NCI-H2227 treated with DMSO at 0.1 percent for 48 hours (cell line): ENCODE measurements around the gene MINDY4B.

Experiments
- DNase-seq: peaks from one replicate; lab custom pipeline; 2025; lab: John Stamatoyannopoulos, UW

MINDY4B gene

DNA sequence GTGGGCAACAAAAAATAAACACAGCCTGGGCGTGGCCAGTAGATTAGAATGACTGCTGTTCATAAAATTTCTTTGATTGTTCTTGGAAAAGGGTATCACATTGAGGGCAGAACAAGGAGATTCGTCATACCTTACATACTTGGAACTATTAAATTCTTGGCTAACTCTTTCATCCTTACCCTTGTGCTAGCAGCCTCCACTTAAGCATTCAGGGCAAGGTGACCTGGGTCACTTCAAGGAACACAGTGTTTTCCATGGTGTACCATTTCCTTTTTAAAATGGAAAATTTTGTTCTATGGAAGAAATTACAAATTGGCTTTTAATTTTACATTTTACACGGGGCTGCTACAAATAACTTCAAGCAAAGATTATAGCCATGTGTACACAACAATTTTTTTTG, 60.8 kb downstream of the MINDY4B start:
- DNase-seq: no peak

- no peak for DNase-seq
These were observed 62.0 kb downstream of the MINDY4B start for GRCh38 chr3:150843241-150843640.

DNA sequence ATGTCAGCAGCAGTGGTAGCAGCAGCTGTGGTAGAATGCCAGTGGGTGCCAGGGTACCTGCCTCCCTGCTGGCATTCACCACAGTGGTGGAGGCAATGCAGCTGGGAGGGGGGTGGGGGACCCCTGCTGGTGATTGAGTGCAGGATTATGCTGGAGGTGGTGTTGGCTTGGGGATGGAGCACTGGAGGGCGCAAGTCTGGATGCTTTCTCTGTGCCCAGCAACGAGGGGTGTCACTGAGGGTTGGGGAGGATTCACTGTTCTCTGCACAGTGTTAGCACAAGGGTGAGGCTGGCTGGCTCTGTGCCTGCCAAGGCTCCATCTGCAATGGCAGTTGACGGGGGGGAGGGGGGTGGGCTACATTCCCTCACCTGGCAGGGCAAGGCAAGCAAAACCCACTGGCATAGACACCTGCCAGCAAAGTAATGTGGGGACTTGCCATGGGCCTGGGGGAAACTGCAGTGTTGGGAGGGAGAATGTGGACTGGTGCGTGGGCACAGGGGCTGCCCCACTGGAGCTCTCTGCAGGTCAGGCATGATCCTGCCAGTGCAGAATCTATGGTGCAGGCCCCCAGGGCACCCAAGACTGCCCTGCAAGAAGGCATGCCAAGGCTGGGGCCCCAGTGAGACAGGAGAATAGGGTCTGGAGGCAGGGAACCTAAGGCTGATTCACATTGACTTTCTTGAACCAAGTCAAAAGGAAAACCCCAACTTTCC, 64.3 kb downstream of the MINDY4B start:
- DNase-seq: no peak

DNA sequence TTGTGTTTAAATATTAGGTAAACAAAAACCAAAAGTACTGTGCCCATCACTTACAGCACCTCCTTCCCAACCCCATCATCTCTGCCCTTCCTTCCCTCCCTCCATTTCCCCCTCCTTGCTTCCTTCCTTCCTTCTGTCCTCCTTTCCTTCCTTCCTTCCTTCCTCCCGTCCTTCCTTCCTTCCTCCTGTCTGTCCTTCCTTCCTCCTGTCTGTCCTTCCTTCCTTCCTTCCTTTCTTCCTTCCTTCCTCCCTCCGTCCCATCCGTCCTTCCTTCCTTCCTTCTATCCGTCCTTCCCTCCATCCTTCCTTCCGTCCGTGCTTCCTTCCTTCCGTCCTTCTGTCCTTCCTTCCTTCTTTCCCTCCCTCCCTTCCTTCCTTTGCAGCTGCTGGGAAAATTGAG, 74.5 kb downstream of the MINDY4B start:
- no peak for DNase-seq

DNA sequence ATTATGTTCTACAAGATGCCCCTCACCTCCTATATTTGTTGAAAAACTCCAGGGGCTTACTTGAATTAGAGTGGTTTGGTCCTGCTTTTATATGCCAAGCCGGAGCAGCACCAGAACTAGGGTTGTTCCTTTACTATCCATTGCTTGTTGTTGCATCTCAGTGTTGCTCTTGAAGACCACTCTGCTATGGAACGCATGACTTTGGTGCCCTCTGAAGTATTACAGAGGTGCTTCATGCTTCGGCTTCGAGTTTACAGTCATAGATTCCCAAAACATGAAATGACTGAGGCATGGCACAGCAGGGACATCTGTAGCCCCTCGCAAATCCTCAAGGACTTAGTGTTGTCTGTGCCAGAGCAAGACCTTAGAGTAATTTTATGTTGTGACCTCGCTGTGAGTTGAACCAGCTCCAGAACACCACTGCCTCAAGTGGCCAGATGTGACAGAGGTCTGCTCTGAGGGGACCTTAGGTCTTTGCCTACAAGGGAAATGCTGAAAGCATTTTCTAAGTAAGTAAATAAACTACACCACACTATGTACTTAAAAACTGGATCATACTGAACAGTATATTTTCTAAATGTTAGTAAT, 75.1 kb downstream of the MINDY4B start:
- DNase-seq: no peak

DNA sequence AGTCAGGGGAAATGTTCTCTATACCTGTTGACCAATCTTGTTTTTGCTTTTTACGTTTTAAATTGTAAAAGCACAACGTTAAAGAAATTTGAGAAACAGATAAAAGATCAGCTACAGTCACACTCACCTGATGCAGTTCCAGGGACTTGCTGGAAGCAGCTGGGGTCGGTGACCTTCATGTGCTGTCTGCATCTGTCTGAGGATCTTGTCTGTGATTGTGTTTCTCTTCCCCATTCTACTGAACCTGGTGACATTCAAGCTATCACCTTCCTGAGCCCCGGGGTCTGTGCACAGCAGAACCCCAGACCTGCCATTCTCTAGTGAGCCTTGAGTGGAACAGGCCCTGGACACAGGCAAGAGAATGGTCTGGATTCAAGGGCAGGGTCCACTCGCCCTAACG, 75.8 kb downstream of the MINDY4B start:
- DNase-seq: no peak

DNA sequence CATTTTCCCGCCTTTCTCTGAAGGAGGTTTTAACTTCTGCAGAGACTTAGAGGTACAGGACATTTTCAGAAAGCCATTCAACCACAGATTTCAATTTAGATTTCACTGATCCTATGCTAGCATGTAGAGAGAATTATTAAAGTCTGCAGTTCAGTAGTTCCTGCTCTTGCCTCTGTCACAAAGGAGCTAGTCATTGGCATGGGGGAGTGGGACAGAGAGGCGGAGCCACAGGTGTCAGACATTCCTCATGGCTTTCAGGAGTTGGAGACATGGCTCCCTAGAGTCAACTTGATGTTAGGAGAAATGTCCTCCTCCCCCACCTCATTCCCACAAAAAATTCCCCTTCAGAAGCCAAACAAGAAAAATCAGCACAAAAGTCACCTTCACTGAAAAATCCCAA, 76.2 kb downstream of the MINDY4B start:
- no peak for DNase-seq

- no peak for DNase-seq
These were observed 77.0 kb downstream of the MINDY4B start for GRCh38 chr3:150828261-150828660.

GRCh38 chr3:150826466-150827282, 78.6 kb downstream of the MINDY4B start:
- no peak for DNase-seq

GRCh38 chr3:150825916-150826377, 79.3 kb downstream of the MINDY4B start:
- no peak for DNase-seq

DNA sequence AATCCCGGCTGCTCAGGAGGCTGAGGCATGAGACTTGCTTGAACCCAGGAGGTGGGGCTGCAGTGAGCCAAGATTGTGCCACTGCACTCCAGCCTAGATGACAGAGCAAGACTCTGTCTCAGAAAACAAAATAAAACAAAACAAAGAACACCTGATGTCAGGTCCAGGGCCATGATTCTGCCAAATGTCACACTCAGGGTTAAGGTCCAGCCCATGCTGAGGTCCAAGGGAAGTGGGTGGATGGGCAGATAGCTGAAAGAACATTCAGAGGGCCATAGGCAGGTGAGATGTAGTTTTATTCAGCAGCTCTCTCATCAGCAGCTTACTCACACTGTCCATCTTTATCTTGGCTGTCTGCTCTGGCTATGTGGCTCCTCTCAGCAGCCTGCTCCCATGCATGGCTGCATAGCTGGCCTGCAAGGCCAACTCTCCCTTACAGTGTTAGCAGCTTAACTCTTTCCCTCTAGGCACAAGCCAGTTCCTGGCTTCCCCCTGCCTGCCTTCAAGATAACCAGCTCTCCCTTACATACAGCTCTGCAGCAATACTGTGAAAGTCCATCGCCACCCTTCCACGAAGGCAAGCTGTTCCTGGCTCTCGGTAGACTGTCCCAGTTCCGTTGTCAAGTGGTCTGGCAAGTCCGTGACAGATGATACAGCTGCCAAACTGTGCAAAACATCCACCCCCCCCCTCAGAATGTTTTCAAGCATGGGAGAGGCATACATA, 79.9 kb downstream of the MINDY4B start:
- no peak for DNase-seq

GRCh38 chr3:150823277-150823676, 82.0 kb downstream of the MINDY4B start:
- no peak for DNase-seq

GRCh38 chr3:150822636-150823035, 82.6 kb downstream of the MINDY4B start:
- no peak for DNase-seq
